Measurements from ENCODE around the gene LCN6. TPM values are rescaled to one million over a fixed set of nuclear protein-coding genes. Genes with fewer than 3 reads are reported as not detected.

Gene LCN6
- total and polyA plus RNA-seq, 2 of the 4 experiments (the other 2 are of a cell fraction) = not detected

- no peak overlapping the region for H2BK120ac ChIP-seq (ENCODE audit: low read depth, low read length)
- POLR2A ChIA-PET (ENCODE audit: unreplicated experiment) = interaction anchor here (0.5 kb wide), 1 partner anchor 9 kb away, joined by 3 read pairs; no protein-coding TSS in a partner anchor
- H3K9ac ChIP-seq (ENCODE audit: low read depth, low read length) = no peak overlapping the region
- dilution Hi-C loops (cut with HindIII; ENCODE audit: low sequenced_read_pairs, unreplicated experiment) = no loop called here
- no peaks in the 10 kb centered on the region for H4K20me1 ChIP-seq (ENCODE audit: insufficient read depth, low read length)
- no peak overlapping the region for H2BK5ac ChIP-seq (ENCODE audit: low read depth, low read length, poor library complexity, severe bottlenecking)
- H3K79me1 ChIP-seq (ENCODE audit: low read depth in 1 of 2, low read length in 2 of 2) = no peaks in the 10 kb centered on the region
- H3K36me3 ChIP-seq (ENCODE audit: control insufficient read depth, insufficient read depth, low read length) = no peaks in the 10 kb centered on the region
- H3K27me3 ChIP-seq (ENCODE audit: control insufficient read depth, insufficient read depth, low read length) = peaks cover 46% of the 10 kb centered on the region
- no peak overlapping the region for H3K27ac ChIP-seq (ENCODE audit: insufficient read depth, low read length)
- H3K4me3 ChIP-seq (ENCODE audit: insufficient read depth, low read depth, low read length) = no peak overlapping the region
- TF ChIP-seq CEBPB (IDR thresholded peaks at IDR 0.05; ENCODE audit: low read depth, low read length) = no peak
- no peak for TF ChIP-seq RFX5 (IDR thresholded peaks at IDR 0.05; ENCODE audit: low read depth, low read length)
- no peak for TF ChIP-seq SMC3 (IDR thresholded peaks at IDR 0.05; ENCODE audit: low read depth, low read length)
- TF ChIP-seq NFE2L2 (IDR thresholded peaks at IDR 0.05; ENCODE audit: low read depth, low read length) = no peak
- no peak for TF ChIP-seq MXI1 (IDR thresholded peaks at IDR 0.05; ENCODE audit: borderline replicate concordance, low read depth, low read length)
- TF ChIP-seq MAZ (IDR thresholded peaks at IDR 0.05; ENCODE audit: borderline replicate concordance, low read depth, low read length) = no peak
- no peak for TF ChIP-seq POLR2A (IDR thresholded peaks at IDR 0.05; ENCODE audit: low read depth, low read length)
- no peak for TF ChIP-seq USF2 (IDR thresholded peaks at IDR 0.05; ENCODE audit: low read depth, low read length)
- no peak for TF ChIP-seq FOS (IDR thresholded peaks at IDR 0.05; ENCODE audit: low read depth, low read length)
- no peak for TF ChIP-seq RAD21 (IDR thresholded peaks at IDR 0.05; ENCODE audit: low read length)
- TF ChIP-seq ELK1 (IDR thresholded peaks at IDR 0.05; ENCODE audit: borderline replicate concordance, low read depth, low read length) = no peak
- TF ChIP-seq RCOR1 (IDR thresholded peaks at IDR 0.05; ENCODE audit: insufficient replicate concordance, low read length) = no peak
- TF ChIP-seq CHD1 (IDR thresholded peaks at IDR 0.05; ENCODE audit: low read depth, low read length) = no peak
- no peak for TF ChIP-seq CTCF (conservative IDR thresholded peaks at IDR 0.05; ENCODE audit: low read depth, low read length)
- BruUV-seq (replicated peaks) = no TSS peak
- no peak overlapping the region for H2BK20ac ChIP-seq (ENCODE audit: low read depth, low read length)
- CTCF ChIA-PET = interaction anchor here (1.1 to 1.3 kb wide), 2 partner anchors 17 to 269 kb away, joined by 3 to 7 read pairs; partner anchors contain the start of gene NPDC1
- no peak overlapping the region for H4K5ac ChIP-seq (ENCODE audit: low read depth, low read length)
- H3K56ac ChIP-seq (ENCODE audit: extremely low read depth, insufficient read depth, low read length) = no peak overlapping the region
- no peak overlapping the region for H2AFZ ChIP-seq (replicated peaks; ENCODE audit: low read length, poor library complexity)
- H3K4me2 ChIP-seq (ENCODE audit: low read depth, low read length) = no peak overlapping the region
- H3K23ac ChIP-seq (ENCODE audit: low read depth, low read length) = no peak overlapping the region
- DNase-seq = no peak
- H4K91ac ChIP-seq (ENCODE audit: insufficient read depth, low read depth, low read length) = no peak overlapping the region
- 77% methylated on average over 12 of the region's 14 CpGs; no CpG with 5 or more reads in 1 of the 2 experiments for WGBS, 2 experiments (ENCODE audit: extremely low coverage in 2 of 2, insufficient read length in 1 of 2)
- H3K4me1 ChIP-seq (ENCODE audit: control insufficient read depth, insufficient read depth, low read length) = no peaks in the 10 kb centered on the region
- H3K4ac ChIP-seq (ENCODE audit: low read depth, low read length) = no peak overlapping the region
- no peak overlapping the region for H2BK15ac ChIP-seq (ENCODE audit: low read depth, low read length)
- no peaks in the 10 kb centered on the region for H3K9me1 ChIP-seq (ENCODE audit: insufficient read depth, low read length)
- ATAC-seq (ENCODE audit: low read depth) = no peak
- in situ Hi-C loops (cut with MboI; ENCODE audit: low sequenced_read_pairs) = no loop called here
- H4K8ac ChIP-seq (ENCODE audit: low read depth in 2 of 2, low read length in 2 of 2) = no peak overlapping the region
- H2AK5ac ChIP-seq (ENCODE audit: low read depth, low read length) = no peak overlapping the region
- H3K9me3 ChIP-seq (ENCODE audit: control insufficient read depth, insufficient read depth, low read length) = peaks cover 9% of the 10 kb centered on the region
- intact Hi-C loops (cut with micrococcal nuclease) = no loop called here
- H2AK9ac ChIP-seq (replicated peaks; ENCODE audit: low read depth, low read length, poor library complexity) = no peak overlapping the region
- H3K18ac ChIP-seq (ENCODE audit: low read depth, low read length) = no peak overlapping the region
- H3K14ac ChIP-seq (replicated peaks; ENCODE audit: low read depth, low read length) = no peak overlapping the region
Measured at GRCh38 chr9:136777359-136777758, 29.0 kb upstream of the LCN6 start.

Data from IMR-90 (cell line).